LNCaP clone FGC (cell line): ENCODE data around the gene AQP9.

ENCODE experiments used
- DNase-seq: peaks from one replicate; pipeline ENCODE4 v3.0.0-alpha.2; 2011; ENCODE audit warnings: low read depth
- H3K4me3 ChIP-seq: 2 replicates; pipeline ENCODE4 v1.5.1; 2011; ENCODE audit warnings: mild to moderate bottlenecking, low read depth, low read length, control low read depth
- TF ChIP-seq, protein P1 (sequence below): IDR thresholded peaks from 2 replicates; pipeline ENCODE4 v1.5.1; 2012; ENCODE audit warnings: mild to moderate bottlenecking; ENCODE audit not compliant: control insufficient read depth, insufficient read depth; ENCODE audit errors: extremely low read depth

The AQP9 gene

GRCh38 chr15:58212909-58213526, 74.8 kb downstream of the AQP9 start:
- peak; percentile 22 for DNase-seq
- no peak overlapping the region for H3K4me3 ChIP-seq
- TF ChIP-seq, protein P1, sequence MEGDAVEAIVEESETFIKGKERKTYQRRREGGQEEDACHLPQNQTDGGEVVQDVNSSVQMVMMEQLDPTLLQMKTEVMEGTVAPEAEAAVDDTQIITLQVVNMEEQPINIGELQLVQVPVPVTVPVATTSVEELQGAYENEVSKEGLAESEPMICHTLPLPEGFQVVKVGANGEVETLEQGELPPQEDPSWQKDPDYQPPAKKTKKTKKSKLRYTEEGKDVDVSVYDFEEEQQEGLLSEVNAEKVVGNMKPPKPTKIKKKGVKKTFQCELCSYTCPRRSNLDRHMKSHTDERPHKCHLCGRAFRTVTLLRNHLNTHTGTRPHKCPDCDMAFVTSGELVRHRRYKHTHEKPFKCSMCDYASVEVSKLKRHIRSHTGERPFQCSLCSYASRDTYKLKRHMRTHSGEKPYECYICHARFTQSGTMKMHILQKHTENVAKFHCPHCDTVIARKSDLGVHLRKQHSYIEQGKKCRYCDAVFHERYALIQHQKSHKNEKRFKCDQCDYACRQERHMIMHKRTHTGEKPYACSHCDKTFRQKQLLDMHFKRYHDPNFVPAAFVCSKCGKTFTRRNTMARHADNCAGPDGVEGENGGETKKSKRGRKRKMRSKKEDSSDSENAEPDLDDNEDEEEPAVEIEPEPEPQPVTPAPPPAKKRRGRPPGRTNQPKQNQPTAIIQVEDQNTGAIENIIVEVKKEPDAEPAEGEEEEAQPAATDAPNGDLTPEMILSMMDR = peak; percentile 71

DNA sequence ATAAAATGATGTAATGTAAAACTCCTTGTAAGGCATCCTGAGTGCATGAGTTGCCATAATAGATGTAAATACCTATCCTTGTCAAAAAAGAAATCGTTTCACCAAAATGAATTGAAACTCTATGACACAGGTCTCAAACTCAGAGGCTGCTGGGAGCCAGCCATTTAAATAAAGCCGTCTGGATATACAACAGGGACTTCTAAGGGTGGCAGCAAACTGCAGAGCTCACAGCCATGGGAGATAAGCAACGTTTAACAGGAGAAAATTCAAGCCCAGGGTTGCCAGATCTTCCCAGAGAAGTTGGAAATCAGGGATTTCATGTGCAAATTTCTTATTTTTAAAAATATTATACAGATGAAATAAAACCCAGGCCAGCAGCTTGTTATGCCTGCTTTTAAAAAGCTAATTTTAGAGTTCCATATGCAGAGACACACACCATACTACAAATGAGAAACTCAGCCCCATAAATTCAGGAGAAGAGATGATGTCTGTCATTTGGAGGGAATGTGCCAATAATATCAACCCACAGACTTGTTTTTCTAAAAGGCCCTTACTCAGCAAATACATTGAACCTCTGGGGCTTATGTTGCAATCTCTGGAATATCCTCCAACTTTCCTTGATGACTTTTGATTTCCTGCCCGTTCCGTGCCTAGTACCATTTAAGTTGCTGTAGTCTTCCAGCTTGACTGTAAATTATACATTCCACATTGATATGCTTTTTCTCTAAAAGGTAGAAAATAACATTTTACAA, 75.6 kb downstream of the AQP9 start:
- TF ChIP-seq, protein P1 = no peak
- DNase-seq = no peak
- no peak overlapping the region for H3K4me3 ChIP-seq

- H3K4me3 ChIP-seq = no peak overlapping the region
- TF ChIP-seq, protein P1 = no peak
These were observed 76.6 kb downstream of the AQP9 start for GRCh38 chr15:58214591-58215340.

DNA sequence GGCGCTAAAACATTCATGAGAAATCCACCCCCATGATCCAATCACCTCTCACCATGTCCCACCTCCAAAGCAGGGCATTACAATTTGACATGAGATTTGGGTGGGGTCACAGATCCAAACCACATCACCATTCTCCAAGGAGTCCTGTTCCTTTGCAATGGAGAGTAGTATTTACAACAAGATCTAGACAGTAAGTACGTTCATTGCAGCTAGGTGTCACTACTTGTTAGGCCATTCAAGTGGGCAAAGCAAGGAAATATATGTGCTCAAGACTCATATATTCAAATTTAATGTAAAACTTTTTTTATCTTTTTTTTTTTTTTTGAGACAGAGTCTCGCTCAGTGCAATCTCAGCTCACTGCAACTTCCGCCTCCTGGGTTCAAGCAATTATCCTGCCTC, 79.3 kb downstream of the AQP9 start:
- no peak for DNase-seq
- TF ChIP-seq, protein P1 = peak; percentile 29

More at GRCh38 chr15:58214591-58215340, 76.6 kb downstream of the AQP9 start:
- DNase-seq = no peak

DNA sequence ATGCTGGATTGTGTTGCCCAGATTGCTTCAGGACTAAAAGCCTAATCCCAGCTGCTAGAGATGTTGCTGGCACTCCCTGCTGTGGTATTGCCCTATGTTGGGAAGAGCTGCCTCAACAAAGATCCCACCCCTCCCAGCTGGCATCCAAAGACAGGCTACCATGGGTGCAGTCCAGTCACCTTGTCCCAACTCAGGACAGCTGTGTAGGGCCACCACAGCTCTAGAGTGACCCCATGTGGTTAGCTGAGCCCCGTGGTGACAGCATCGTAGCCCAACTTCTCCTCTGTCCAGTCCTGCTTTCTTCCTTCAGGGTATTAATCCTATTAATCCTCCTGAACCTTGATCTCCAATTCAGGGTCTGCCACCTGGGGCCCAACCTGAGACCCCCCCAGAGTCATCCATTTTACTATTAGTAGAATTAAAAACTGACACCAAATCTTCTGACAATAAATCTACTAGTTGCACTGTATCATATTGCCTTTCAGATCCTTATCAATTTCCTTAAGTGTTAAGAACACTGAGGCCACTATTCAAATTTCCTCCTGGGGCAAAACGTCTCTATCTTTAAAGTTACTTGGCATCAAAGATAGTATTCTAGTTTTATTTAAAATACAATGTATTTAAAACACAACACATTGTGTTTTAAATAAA, 83.5 kb downstream of the AQP9 start:
- no peak for DNase-seq
- no peak overlapping the region for H3K4me3 ChIP-seq
- TF ChIP-seq, protein P1 = peak; percentile 61

More for the DNA sequence above, 79.3 kb downstream of the AQP9 start:
- H3K4me3 ChIP-seq = no peak overlapping the region

DNA sequence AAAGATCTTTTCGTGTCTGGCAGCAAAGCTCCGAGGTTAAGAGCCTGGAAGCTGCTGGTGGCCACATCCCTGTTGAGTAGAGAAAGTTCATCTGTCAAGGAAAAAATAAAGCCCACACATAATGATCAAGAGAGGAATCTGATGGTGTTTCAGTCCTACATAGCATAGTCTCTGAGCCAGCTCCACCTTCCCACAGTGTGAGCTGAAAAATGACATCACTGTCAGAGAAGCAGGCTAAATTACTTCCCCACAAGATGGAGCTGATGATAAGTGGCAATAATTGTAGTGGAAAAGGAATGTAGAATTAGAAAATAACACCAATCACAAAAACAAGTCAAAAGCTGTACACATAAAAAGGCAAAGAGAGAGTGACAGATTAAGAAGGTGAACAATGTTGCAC, 84.5 kb downstream of the AQP9 start:
- H3K4me3 ChIP-seq = no peak overlapping the region
- DNase-seq = no peak
- TF ChIP-seq, protein P1 = peak; percentile 30; the same call in 1 of the 2 replicates
